RKO (cell line): Measurements from ENCODE around the gene ITGB3.

ENCODE experiments used
- DNase-seq: peaks from one replicate; pipeline ENCODE4 v3.0.0-alpha.2; 2016; ENCODE audit warnings: low spot score

ITGB3 gene

GRCh38 chr17:47299239-47299910, 45.7 kb downstream of the ITGB3 start:
- no peak for DNase-seq

DNA sequence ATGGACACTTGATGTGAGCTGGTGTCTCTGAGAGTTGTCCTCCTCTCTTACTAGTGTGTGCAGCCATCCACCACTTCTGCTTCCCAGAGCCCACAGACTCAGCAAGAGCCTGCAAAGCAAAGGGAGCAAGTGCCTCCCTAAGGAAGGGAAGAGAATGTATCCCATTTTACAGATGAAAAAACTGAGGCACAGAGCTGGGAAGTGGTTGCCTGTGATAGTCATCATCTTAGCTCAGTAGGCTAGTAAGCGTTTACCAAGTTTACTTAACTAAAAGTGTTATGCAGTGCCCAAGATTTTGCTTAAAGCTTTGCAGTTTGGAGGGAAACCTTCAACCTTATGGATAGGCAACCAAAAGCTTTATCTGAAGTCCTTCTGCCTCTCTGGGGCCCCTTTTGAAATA, 47.1 kb downstream of the ITGB3 start:
- DNase-seq = no peak

DNA sequence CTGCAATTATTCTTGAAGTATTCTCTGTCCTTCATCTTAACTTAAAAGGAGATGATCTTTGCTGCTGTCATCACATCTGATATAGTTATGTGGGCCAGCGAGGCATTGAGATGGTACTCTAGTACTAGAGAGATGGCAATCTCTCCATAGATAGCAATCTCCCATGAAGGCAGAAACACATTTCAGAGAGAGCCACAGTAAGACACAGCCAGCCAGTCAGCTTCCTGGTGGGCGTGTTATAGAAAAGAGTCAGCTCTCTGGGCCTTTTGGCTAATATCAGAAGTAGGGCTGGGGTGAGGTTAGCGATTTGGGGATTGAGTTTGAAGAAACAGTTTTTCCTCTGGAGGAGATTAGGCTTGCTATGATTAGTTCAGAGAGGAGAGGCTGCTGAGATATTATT, 47.5 kb downstream of the ITGB3 start:
- DNase-seq = no peak

GRCh38 chr17:47301831-47302230, 48.2 kb downstream of the ITGB3 start:
- no peak for DNase-seq

DNA sequence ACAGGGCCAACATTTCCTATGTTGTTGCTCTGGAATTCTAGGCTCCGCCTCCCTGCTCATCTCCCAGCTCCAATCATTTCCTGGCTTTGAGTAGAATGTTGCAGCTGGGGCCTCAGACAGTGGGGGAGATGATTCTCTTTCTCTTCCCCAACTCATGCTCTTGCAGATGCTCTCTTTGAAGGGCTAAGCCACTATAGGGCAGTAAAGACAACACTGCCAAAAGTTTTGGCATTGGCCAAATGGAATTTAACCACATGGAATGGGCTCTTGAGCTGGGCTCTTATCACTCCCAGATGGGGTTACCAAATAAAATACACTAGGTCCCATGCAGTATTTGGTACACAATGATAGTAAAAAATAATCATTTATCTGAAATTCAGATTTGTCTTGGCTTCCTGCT, 50.6 kb downstream of the ITGB3 start:
- DNase-seq = no peak

GRCh38 chr17:47305302-47305923, 51.8 kb downstream of the ITGB3 start:
- peak; percentile 14 for DNase-seq

GRCh38 chr17:47310186-47310733, 56.6 kb downstream of the ITGB3 start:
- DNase-seq = no peak

DNA sequence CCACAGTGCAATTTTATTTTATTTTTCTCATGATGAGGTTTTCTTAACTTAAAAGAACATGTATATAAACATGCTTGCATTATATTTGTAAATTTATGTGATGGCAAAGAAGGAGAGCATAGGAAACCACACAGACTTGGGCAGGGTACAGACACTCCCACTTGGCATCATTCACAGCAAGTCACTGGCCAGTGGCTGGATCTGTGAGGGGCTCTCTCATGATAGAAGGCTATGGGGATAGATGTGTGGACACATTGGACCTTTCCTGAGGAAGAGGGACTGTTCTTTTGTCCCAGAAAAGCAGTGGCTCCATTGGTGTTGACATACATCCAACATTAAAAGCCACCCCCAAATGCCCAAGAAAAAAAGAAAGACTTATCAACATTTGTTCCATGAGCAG, 57.8 kb downstream of the ITGB3 start:
- no peak for DNase-seq

DNA sequence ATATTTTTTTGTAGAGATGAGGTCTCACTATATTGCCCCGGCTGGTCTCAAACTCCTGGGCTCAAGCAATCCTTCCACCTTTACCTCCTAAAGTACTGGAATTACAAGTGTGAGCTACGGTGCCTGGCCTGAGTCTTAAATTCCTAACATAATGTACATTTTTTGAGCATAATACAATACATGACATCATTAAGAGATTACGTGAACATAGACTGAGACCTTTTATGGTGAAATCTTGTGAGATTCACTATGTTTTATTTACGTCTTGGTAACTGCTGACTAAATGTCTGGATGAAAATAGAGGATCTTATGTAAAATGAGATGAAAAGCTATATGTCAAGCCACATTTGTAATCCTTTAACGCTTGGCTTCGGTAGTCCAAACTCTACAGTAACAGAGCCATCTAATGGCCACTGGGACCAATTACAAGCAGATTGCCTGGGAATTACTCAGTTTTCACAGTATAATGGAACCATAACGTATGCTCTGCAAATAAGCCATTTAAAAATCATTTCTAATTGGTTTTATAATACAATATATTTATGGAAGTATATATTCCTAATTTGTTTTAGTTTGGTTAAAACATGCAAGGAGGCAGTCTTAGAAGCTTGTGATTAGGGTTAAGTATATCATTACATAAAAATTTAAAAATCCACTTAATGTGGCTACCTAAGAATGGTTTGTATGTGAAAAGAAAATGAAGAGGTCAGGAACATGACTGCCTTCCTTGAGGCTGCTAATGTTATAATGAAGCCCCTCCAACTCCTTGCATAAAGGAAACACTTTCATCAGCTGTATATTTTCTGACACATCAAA, 62.0 kb downstream of the ITGB3 start:
- peak; percentile 88 for DNase-seq

DNA sequence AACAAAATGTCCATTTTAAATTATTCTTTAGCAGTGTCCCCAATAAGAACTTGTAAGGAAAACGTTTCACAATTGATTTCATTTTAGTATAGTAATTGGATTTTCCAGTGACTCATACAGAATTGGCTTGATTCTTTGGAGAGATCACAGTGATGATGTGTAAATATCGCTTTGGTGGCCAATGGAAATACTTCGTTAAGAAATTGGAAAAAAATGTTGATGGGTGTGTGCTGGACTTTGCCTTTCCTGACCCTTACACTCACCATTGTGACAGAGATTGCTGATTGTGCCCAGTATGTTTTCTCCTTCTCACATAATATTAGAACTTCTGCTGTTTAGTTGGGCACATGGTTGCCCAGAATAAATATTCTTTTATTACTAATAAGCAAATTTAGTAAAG, 62.7 kb downstream of the ITGB3 start:
- DNase-seq = no peak

DNA sequence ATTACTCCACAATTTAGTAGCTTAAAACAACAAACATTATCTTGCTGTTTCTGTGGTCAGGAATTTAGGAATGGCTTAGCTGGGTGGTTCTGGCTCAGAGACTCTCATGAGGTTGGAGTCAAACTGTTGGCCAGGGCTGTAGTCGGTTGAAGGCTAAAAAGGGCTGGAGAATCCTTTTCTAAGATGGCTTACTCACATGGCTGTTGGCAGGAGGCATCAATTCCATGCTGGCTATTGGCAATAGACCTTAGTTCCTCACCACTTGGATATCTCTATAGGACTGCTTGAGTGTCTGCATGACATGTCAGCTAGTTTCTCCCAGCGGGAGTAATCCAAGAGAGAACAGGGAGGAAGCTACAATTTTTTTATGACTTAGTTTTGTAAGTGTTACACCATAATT, 63.5 kb downstream of the ITGB3 start:
- DNase-seq = no peak

GRCh38 chr17:47318197-47318918, 64.7 kb downstream of the ITGB3 start:
- no peak for DNase-seq

- DNase-seq = no peak
Measured at GRCh38 chr17:47320879-47321502, 67.4 kb downstream of the ITGB3 start.

GRCh38 chr17:47323382-47324223, 70.0 kb downstream of the ITGB3 start, which contains the start of gene EFCAB13:
Gene EFCAB13, plus strand, starts transcription at chr17:47323955. Its CDS starts 4,399 bp downstream, at chr17:47328354.
- peak; percentile 77 for DNase-seq

DNA sequence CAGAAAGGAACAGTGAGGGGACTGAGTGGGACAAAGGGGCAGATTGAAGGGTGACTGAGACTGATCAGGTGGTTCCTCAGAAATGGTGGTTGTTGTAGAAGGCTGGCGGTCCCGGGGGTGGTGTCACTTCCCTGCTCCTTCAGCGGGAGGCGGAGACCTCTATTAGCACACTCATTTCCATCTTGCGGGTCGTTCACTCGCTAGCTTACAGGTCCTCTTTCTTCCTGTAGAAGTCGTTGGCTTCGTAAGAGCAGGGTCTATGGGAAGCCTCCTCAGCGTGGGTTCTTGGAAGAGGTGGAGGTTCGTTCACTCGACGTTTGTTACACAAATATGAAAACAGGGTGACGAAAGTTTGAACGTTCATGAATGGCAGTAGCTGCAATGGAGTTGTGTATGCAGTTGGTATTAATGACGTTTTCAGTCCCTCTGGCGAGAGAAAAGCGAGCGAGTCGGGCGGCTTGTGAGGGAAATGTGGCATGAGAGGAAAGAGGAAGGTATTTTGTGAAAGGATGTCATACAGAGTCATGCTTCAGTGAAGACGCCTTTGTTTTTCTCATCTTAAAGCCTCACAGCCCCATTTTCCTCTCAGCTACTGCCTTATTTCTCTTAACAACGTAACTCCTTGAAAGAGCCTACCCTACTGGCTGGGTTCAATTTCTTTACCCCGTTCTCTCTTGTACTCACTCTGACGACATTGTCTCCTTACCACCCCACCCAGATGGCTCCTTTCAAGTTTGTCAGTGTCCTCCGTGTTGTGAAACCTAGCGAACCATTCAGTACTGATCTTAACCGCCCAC, 70.8 kb downstream of the ITGB3 start:
- DNase-seq = no peak

DNA sequence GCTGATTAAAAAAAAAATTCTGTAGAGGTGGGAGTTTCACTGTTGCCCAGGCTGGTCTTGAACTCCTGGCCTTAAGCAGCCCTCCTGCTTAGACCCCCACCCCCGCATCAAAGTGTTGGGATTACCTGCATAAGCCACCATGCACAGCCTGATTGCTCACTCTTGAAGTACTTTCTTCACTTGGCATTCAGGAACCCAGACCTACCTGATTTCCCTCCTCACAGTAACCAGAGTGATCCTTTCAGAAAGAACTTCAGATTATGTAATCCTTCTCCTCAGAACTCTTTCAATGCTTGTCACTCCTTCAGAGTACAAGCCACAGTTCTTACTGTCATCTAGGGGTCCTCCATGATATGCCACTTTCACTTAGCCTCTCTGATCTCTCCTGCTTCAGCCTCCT, 71.5 kb downstream of the ITGB3 start:
- DNase-seq = no peak

DNA sequence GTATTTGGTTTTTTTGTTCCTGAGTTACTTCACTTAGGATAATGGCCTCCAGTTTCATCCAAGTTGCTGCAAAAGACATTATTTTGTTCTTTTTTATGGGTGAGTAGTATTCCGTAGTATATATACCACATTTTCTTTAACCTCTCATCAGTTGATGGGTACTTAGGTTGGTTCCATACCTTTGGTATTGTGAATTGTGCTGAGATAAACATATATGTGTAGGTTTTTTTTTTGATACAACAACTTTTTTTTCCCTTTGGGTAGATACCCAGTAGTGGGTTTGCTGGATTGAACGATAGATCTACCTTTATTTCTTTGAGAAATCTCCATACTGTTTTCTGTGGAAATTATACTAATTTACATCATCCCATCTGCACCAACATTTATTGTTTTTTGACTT, 76.9 kb downstream of the ITGB3 start:
- DNase-seq = no peak

DNA sequence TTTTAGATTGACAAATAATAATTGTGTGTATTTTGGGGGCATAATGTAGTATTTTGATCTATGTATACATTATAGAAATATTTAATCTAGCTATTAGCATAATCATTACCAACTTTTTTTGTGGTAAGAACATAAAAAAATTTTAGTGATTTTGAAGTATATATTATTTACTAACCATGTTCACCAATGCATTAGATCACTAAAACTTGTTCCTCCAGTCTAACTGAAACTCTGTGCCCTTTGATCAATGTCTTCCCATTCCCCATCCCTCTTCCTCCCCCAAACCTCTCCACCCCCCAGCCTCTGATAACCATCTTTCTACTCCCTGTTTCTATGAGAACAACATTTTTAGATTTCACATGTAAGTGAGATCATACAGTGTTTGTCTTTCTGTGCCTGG, 78.7 kb downstream of the ITGB3 start:
- DNase-seq = no peak

DNA sequence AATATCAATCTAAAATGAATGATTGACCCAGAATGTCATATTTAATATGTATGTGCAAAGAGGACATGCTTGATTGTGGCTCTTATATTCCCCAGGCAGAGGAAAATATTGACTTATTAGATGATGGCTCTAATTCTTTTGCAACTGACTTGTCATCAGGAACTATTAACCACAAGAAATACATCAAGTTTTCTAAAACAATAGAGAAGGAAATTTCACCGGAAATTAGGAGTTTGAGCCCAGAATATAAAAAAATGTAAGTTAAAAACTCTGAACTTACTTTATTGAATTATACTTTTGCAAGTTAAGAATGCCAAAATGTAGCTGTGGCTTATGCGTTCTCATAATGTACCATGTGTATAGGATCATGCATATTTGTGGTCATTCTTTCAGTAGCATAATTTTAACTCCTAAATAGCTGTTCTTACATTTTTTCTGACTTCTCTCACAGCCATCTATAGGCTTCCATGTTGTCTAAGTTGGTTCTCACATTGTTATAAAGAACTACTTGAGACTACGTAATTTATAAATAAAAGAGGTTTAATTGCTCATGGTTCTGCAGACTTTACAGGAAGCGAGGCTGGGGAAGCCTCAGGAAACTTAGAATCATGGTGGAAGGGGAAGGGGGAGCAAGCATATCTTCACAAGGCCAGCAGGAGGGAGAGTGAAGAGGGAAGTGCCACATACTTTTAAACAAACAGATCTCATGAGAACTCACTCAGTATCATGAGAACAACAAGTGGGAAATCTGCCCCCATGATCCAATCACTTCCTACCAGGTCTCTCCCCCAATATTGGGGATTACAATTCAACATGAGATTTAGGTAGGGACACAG, 81.7 kb downstream of the ITGB3 start:
- DNase-seq = no peak
